Stimulated activated CD4-positive, alpha-beta T cell treated with anti-CD3 and anti-CD28 coated beads, Interleukin-2, amount 100 ng/mL, for 4 hours (primary cell): ENCODE measurements around the gene NCAN.
A peak's percentile ranks its signal among the peaks of the same experiment; 100 is the strongest.
"Not testable (repeated sequence)": the region's sequence is repeated elsewhere in the genome, so short reads cannot be mapped to it uniquely, and the experiment has no call there.

Experiments used
- DNase-seq: peaks from one replicate; pipeline ENCODE4 v3.0.0-alpha.2; 2020; ENCODE audit warnings: low read depth

The NCAN gene

GRCh38 chr19:19224150-19224851 is 12.5 kb downstream of the NCAN start:
- no peak for DNase-seq

GRCh38 chr19:19224852-19225494 is 13.2 kb downstream of the NCAN start:
- DNase-seq: peak; percentile 61

GRCh38 chr19:19226204-19226603 is 14.4 kb downstream of the NCAN start:
- no peak for DNase-seq

DNA sequence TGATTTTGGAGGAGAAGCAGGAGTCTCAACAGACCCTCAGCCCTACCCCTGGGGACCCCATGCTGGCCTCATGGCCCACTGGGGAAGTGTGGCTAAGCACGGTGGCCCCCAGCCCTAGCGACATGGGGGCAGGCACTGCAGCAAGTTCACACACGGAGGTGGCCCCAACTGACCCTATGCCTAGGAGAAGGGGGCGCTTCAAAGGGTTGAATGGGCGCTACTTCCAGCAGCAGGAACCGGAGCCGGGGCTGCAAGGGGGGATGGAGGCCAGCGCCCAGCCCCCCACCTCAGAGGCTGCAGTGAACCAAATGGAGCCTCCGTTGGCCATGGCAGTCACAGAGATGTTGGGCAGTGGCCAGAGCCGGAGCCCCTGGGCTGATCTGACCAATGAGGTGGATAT is 14.9 kb downstream of the NCAN start:
- no peak for DNase-seq

DNA sequence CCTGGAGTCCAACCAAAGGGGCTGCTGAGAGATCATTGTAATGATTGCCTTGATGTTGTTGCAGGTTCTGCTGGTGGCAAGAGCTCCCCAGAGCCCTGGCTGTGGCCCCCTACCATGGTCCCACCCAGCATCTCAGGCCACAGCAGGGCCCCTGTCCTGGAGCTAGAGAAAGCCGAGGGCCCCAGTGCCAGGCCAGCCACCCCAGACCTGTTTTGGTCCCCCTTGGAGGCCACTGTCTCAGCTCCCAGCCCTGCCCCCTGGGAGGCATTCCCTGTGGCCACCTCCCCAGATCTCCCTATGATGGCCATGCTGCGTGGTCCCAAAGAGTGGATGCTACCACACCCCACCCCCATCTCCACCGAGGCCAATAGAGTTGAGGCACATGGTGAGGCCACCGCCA is 15.5 kb downstream of the NCAN start:
- no peak for DNase-seq

GRCh38 chr19:19229701-19230100 is 17.9 kb downstream of the NCAN start:
- DNase-seq: no peak

- no peak for DNase-seq
Measured at GRCh38 chr19:19230999-19231398, 19.2 kb downstream of the NCAN start.

GRCh38 chr19:19232261-19232721 is 20.5 kb downstream of the NCAN start:
- DNase-seq: no peak

GRCh38 chr19:19234220-19234816 is 22.6 kb downstream of the NCAN start:
- no peak for DNase-seq

DNA sequence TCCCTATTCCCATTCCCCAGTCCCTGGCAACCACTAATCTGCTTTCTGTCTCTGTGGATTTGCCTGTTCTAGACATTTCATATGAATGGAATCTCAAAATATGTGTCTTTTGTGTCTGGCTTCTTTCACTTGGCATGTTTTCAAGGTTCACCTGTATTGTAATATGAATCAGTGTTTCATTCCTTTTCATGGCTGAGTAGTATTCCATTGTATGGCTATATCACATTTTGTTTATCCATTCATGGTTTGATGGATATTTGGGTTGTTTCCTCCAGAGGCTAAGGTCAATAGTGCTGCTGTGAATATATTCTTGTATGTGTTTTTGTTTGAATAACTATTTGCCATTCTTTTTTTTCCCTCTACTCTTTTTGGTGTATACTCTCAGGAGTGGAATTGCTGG is 24.4 kb downstream of the NCAN start:
- no peak for DNase-seq

GRCh38 chr19:19238126-19238894 is 26.6 kb downstream of the NCAN start:
- DNase-seq: no peak

DNA sequence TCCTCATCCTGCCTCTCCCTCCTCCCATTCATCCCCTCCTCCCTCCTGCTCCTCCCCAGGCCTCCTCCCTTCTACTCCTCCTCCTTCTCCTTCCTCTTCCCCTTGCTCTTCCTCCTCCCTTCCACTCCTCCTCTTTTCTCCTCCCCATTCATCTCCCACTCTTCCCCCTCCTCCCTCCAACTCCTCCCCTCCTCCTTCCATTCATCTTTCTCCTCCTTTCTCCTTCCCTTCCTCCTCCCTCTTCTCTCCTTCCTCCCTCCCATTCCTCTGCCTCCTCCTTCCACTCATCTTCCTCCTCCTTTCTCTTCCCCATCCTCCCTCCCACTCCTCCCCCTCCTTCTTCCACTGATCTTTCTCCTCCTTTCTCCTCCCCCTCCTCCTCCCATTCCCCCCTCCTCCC is 27.9 kb downstream of the NCAN start:
- no peak for DNase-seq

- DNase-seq: no peak
Measured at GRCh38 chr19:19240476-19240875, 28.7 kb downstream of the NCAN start.

- no peak for DNase-seq
Measured at GRCh38 chr19:19250196-19250801, 38.5 kb downstream of the NCAN start.

- DNase-seq: not testable (repeated sequence)
Measured at GRCh38 chr19:19253409-19253808, 41.7 kb downstream of the NCAN start.

DNA sequence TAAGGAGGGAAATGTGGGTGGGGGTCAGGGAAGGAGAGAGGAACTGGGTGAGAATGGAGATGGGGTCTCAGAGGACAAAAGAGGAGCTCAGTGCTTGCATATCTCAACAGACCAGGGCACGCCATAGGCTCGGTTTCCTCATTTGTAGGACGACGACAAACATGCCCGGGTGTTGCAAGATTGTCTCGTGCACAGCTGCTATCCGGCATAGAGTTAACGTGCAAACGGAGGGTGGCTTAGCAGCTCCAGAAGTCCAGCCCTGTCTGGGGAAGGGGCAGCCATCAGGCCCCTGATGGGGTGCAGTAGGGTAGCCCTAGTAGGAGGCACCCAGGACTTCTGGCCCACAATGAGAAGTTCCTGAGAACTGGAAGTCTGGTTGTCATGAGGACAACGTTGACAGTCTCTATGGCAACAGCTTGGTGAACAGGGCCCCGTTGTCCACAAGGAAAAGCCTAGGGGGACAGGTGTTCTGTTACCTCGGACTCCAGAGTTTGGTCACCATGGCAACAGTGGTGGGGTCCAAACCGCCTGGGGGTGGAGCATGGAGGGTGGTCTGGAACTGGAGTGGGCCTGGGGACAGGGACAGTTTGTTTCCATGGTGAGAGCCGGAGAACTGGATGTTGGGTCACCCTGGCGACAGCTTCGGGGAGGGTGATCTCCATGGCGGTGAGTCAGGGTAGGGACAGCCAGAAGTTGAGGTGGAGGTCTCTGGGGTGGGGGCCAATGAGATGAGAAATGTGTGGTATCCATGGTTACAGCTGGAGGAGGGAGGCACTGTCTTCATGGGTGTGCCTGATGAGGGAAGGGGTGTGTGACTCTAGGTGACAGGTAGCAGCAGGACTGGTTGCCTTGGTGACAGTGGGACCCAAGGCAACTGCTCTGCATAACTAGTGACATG is 44.6 kb downstream of the NCAN start:
- no peak for DNase-seq

- no peak for DNase-seq
Measured at GRCh38 chr19:19257137-19257536, 45.4 kb downstream of the NCAN start.

- DNase-seq: no peak
Measured at GRCh38 chr19:19257836-19258588, 46.3 kb downstream of the NCAN start.

- DNase-seq: no peak
Measured at GRCh38 chr19:19258589-19259338, 47.0 kb downstream of the NCAN start.

GRCh38 chr19:19259741-19260140 is 48.0 kb downstream of the NCAN start:
- no peak for DNase-seq
